GM20000 (cell line): Measurements from ENCODE around the gene MMP28.
A peak's percentile ranks its signal among the peaks of the same experiment; 100 is the strongest.

Experiments used
- DNase-seq: peaks from one replicate; pipeline ENCODE4 v3.0.0; 2012; ENCODE audit warnings: low spot score
- TF ChIP-seq, protein P1 (sequence below): IDR thresholded peaks from 2 replicates; pipeline ENCODE4 v1.5.1; 2012; ENCODE audit warnings: mild to moderate bottlenecking, control low read depth; ENCODE audit errors: extremely low read depth, missing control alignments

Gene MMP28

DNA sequence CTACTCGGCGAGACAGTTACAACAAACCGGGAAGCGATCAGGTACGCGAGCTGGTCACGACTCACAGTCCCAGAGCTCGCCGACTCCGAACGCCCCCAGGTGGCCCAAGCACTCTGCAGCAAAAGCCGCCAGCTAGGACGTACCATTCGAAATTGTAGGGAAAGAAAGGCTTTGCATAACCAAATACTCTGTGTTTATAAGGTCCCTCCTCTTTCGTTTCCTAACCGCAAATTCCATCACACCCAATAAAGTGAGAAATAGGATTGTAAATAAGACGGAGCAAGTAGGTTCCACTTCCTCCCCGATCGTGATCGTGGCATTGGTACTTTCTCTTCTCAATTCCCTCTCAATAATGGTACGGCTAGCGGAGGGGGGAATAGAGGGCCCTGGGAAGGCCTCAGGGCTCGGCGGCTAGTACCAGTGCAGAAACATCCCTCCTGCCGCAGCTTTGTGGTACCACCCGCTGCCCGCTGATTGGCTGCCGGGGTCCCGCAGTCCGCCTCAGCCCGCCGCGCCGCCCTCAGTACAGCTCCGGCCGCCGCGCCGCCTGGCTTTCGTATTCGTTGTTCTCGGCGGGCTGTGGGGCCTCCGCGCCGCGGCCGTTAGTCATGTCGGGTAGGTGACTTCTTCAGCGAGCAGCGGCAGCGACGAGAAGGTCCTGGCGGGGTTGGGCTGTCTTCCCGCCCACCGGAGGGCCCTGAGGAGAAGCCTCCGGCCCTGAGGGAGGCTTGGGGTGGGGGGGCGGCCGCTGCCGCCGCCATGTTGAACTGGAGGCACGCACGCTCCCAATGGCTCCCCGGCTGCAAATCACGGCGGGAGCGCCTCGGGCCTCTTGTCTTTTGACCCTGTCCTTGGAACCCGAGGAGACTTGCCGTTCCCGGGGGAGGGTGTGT lies 13.8 kb upstream of the MMP28 start, which contains the start of gene TAF15:
Gene TAF15 (plus strand): TSS at position 523 of the 893 bp plus-strand sequence. CDS start 86 bp downstream, at position 609.
- peak; percentile 94 for DNase-seq
- TF ChIP-seq, protein P1, sequence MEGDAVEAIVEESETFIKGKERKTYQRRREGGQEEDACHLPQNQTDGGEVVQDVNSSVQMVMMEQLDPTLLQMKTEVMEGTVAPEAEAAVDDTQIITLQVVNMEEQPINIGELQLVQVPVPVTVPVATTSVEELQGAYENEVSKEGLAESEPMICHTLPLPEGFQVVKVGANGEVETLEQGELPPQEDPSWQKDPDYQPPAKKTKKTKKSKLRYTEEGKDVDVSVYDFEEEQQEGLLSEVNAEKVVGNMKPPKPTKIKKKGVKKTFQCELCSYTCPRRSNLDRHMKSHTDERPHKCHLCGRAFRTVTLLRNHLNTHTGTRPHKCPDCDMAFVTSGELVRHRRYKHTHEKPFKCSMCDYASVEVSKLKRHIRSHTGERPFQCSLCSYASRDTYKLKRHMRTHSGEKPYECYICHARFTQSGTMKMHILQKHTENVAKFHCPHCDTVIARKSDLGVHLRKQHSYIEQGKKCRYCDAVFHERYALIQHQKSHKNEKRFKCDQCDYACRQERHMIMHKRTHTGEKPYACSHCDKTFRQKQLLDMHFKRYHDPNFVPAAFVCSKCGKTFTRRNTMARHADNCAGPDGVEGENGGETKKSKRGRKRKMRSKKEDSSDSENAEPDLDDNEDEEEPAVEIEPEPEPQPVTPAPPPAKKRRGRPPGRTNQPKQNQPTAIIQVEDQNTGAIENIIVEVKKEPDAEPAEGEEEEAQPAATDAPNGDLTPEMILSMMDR, result peak; percentile 85

DNA sequence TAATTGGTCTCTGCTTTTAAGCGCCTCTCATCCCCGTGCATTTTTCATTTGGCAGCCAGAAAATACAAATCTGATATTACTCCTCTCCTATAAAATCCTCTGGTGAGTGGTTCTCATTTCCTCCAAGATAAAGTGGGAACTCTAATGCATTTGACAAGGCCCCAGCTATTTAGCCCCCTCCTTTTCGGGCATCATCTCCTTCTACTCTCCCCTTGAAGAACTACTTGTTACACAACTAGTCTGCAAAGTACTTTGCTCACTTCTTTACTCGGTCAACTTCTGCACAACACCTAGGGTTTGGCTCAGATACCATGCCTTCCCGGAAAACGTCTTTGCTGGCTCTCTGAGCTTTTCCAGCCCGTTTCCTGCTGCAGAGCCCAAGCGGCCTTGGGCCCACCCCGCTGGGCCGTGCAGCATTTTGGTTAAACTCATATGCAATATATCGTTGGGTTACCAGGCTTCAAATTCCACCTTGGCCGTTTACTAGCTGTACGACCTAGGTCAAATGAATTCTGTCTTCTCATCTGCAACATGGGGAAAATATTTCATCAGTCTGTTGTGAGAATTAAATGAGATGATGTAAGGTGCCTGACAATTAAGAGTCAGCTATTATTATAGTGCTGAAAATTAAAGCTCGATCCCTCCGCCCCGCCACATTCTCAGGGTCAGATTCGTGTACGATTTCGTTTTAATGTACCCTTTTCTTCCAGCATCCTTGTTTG lies 13.0 kb upstream of the MMP28 start:
- no peak for DNase-seq
- TF ChIP-seq, protein P1, result no peak

DNA sequence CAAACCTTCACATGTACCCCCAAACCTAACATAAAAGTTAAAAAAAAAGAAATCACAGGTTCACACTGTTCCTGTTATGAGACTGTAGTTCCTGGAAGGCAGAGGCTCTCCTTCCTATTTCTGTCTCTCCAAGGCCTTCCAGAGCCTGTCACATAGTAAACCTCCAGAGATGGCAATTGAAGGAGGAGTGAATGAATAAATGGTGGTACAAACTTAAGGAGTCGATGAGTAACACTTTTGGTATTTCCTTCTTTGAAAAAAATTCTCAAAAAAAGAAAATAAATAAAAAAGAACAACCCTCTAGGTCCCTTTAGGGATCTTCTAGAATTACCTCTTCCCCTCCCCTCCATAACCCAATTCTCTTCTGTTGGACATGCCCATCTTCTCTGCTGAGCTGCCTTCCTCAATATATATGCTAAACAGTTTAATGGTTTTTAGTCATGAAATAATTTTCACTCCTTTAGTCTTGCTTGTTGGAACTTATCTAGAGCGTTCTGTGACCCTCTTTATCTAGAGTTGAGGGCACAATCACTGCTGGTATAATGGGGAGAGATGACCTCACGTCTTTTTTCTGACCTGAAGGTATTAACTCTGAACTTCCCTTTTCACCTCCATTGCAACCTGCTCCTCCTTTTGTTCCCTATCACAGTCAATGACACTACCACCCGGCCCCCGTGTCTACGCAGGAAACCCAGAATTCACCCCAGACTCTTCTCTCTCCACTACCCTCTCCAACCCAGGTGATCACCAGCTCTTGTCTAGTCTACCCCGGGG lies 12.1 kb upstream of the MMP28 start:
- TF ChIP-seq, protein P1, result no peak
- DNase-seq, result no peak

DNA sequence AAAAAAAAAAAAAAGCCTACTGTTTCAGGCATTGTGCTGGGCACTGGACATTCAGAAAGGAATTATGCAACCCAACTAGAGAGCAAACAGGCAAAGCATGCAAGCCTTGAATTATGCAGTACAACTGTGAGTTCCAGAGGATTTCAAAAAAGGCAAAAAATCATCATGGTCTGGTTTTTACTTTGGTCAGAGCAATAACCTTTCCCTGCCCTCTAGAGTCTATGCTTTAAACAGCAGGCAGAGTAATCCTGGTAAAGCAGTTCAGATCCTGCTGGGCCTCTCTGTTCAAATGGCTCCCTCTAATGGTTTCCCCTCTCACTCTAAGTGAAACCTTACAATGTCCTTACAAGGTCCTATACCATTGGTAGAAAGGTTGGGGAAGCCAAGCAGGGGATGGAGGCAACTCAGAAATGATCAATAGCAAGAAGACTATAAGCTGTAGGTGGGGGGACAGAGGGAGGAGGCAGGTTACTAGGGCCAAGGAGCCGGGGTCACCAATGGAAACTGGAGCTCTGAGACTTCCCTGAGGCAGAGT lies 9.3 kb upstream of the MMP28 start:
- peak; percentile 91 for DNase-seq
- TF ChIP-seq, protein P1, result peak; percentile 43

DNA sequence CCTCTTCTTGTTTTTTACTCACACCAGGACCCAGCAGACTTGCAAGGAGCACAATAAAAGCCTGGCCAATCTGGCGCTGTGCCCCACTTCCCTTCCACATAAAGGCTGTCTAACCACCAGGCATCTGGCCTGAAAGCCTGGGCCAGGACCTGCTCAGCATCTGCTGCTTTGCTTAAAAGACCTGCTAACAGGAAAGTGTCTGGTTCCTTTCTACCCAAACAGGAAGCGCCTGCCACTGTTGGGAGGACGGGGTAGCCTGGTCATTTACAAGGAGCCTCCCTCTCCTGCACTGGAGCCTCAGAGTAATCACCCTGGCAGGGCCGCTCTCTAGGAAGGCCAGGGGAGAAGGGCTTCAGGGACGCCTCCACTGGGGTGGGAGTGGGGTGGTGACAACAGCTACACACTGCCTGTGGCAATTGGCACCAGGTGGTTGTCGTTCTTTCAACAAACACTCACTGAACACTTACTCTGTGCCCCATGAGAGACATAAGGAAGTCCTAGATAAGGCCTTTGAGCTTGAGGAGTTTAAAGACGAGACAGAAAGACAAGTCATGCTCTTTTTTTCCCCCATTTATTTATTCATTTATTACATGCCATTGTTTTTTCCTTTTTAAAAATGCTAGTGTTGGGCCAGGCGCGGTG lies 6.3 kb upstream of the MMP28 start:
- DNase-seq, result no peak
- TF ChIP-seq, protein P1, result no peak

DNA sequence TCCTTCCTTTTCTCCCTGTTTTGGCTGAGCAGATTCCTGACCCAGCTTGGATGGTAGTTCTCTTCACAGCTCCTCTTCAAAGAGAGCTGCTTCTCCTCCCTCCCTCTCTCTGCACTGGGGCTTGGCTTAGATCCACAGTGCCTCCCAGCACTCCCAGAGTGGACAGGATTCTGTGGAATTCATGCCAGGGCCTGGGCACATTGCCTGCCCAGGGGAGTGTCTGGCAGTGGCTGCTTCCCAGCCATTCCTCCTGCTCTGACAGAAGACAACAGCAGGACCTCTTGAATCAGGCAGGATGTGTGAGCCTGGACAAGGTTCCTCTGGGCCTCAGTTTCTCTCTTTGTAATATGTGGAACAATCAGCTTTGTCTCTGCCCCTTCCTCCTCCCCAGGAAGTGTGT lies 4.5 kb upstream of the MMP28 start:
- no peak for DNase-seq
- TF ChIP-seq, protein P1, result no peak
